IPS-20b (cell line): ENCODE measurements around the gene BICDL1.
"Not testable (repeated sequence)": the region's sequence is repeated elsewhere in the genome, so short reads cannot be mapped to it uniquely, and the experiment has no call there.

Experiments
- H3K27ac ChIP-seq: one replicate; pipeline ENCODE4 v1.5.1; 2013; ENCODE audit warnings: low read length
- H3K27me3 ChIP-seq: 2 replicates; pipeline ENCODE4 v1.6.1; 2013; ENCODE audit warnings: mild to moderate bottlenecking, low read length, inconsistent platforms; ENCODE audit not compliant: insufficient read depth
- H3K36me3 ChIP-seq: 2 replicates; pipeline ENCODE4 v1.6.1; 2013; ENCODE audit warnings: low read depth, mild to moderate bottlenecking, inconsistent platforms, low read length, moderate library complexity; ENCODE audit not compliant: insufficient read depth
- H3K4me1 ChIP-seq: 2 replicates; pipeline ENCODE4 v1.6.1; 2013; ENCODE audit warnings: mild to moderate bottlenecking, control low read depth, inconsistent platforms, low read length, moderate library complexity; ENCODE audit not compliant: insufficient read depth
- H3K4me3 ChIP-seq: 2 replicates; pipeline ENCODE4 v1.5.1; 2013; ENCODE audit warnings: mild to moderate bottlenecking, low read length, inconsistent platforms
- H3K9ac ChIP-seq: 2 replicates; pipeline ENCODE4 v1.6.1; 2013; ENCODE audit warnings: low read depth, mild to moderate bottlenecking, inconsistent platforms, low read length, moderate library complexity
- H3K9me3 ChIP-seq: 2 replicates; pipeline ENCODE4 v1.6.1; 2013; ENCODE audit warnings: mild to moderate bottlenecking, low read depth, low read length, inconsistent platforms; ENCODE audit not compliant: insufficient read depth

Gene BICDL1

DNA sequence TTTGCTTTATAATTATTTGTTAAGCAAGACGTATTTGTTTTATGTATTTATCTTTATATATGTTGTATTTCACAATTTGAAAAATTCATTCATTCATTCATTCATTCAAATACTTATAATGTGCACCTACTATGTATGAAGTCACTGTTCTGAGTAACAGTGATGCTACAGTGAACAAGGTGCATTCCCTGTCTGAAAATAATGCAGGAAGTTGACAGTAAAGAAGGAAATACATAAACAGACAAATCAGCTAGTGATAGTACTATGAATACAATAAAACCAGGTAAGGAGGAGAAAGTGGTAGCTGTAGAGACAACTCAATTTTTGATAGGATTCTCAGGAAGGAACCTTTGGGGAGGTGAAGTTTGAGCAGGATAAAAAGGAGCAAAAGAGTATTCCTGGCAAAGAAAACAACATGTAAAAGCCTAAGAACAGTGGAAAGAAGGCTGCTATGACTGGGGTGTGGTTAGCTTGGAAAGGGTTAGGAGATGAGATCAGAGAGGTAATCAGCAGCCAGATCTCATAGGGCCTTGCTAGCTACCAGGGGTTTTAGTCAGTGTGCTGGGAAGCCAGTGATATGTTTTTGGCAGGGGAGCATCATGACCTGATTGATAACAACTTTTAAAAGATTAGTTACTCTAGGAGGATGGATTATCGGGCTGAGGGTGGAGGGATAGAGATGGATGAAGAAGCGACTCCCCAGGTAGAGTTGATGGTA is 17.4 kb downstream of the BICDL1 start:
- Histone ChIP-seq H3K27ac (no peak overlapping the region), H3K36me3 (no peaks in the 10 kb centered on the region; the same call in 1 of the 2 replicates), H3K9ac (no peak overlapping the region), H3K9me3 (no peaks in the 10 kb centered on the region), H3K4me1 (peaks cover 6% of the 10 kb centered on the region; the same call in 1 of the 2 replicates), H3K27me3 (no peaks in the 10 kb centered on the region), H3K4me3 (no peak overlapping the region)

DNA sequence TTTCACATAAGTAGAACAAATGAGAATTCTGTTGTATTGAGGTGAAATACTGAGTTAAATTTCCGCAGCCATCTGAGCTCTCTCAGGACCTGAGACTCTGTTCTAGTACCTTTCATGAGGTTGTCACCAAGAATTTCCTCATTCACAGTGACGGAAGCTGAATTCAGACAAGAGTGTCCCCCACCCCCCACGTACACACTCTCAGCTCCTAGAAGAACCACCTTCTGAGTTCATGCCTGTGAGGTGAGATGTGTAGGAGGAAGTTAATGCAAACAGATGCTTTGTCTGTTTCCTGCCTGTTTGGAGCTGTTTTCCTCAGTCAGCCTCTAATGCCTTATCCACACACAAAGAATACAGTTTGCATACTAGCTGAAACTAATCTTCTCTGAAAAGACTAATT is 18.2 kb downstream of the BICDL1 start:
- Histone ChIP-seq H3K4me1 (peaks cover 6% of the 10 kb centered on the region; the same call in 1 of the 2 replicates), H3K27ac (no peak overlapping the region), H3K9ac (no peak overlapping the region), H3K36me3 (no peaks in the 10 kb centered on the region; the same call in 1 of the 2 replicates), H3K9me3 (no peaks in the 10 kb centered on the region), H3K4me3 (no peak overlapping the region), H3K27me3 (no peaks in the 10 kb centered on the region)

DNA sequence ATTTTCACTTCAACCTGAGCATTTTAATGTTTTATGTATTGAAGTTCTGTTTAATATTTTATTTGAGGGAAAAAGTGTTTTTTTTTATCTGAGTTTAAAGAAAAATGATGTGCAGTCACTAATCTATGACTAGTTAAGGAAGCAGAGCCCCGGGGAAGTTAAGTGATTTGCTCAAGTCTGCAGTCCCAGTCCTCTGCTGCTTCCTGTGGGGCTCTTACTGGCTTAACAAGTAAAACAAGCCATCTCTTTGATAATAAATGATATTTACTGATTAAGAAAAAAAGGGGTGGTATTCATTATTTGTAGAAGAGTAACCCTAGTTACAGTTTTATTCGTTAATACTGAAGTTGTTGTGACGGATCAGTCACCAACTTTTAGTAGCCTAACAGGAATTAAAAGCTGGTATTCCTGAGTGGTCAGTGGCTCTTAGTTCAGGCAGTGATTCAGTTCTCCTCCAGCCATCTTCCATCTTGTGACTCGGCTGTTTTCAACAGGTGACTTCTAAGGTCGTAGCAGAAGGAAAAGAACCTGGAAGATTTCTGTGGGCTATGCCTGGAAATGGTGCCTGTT is 21.7 kb downstream of the BICDL1 start:
- Histone ChIP-seq H3K9ac (no peak overlapping the region), H3K27ac (no peak overlapping the region), H3K9me3 (no peaks in the 10 kb centered on the region), H3K27me3 (no peaks in the 10 kb centered on the region), H3K36me3 (no peaks in the 10 kb centered on the region), H3K4me1 (peaks cover 6% of the 10 kb centered on the region; the same call in 1 of the 2 replicates), H3K4me3 (no peak overlapping the region)

DNA sequence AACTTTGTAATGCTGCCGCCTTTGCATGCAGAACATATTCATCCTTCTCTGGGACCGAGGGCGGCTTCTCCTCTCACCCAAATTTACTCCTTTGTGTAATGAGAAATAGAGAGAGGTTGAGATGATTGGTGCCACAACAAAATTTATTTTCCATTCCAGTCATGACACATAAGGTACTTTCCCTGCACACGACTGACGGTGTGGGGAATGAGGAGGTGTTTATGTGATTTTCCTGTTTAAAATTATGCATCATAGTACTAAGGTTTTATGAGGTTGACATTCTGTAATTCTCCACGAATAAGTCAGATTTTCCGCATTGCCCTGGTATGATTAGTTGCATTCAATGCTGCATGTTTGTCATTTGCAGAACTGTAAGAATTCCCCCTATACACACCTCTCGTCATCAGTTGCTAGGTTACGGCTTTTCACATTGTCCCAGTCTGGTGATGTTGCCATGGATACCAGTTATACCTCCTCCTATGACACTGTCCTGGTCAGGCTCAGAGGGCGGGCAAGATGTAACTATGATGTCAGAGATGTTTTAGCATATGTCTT is 23.1 kb downstream of the BICDL1 start:
- no peak overlapping the region for H3K4me3 ChIP-seq

DNA sequence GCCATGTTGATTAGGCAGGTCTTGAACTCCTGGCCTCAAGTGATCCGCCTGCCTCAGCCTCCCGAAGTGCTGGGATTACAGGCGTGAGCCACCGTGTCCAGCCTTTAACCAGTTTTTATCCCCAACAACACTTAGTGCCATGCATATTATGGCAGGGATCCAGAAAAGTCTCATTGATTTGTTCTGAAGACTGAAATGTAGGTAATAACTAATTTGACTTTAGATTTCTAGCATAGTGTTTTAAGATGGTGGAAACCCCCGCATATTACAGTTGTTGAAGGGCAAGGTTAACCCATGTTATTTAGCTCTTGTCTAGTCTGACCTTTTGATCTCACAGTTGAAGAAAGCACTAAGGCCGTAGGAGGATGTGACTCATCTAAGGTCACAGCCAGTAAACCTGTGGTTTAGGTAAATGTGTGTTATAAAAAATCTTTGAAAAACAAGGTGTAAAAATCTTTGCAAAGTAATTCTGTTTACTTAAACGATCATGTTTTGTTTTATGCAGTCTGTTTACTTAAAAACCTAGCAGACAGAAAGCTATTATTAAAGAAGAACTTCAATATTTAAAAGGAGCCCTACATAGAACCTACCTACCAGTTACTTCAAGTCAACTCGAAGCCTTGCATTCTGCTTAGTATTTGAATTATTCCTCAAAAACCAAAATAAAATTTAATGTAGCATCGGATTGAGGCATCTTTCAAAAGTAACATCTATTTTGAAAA is 24.8 kb downstream of the BICDL1 start:
- Histone ChIP-seq H3K36me3 (no peaks in the 10 kb centered on the region), H3K27me3 (no peaks in the 10 kb centered on the region), H3K9me3 (no peaks in the 10 kb centered on the region), H3K4me3 (no peak overlapping the region), H3K4me1 (no peaks in the 10 kb centered on the region), H3K9ac (no peak overlapping the region), H3K27ac (no peak overlapping the region)

More for the DNA sequence above, 23.1 kb downstream of the BICDL1 start:
- H3K9me3 ChIP-seq: no peaks in the 10 kb centered on the region
- H3K27me3 ChIP-seq: no peaks in the 10 kb centered on the region
- H3K9ac ChIP-seq: no peak overlapping the region
- H3K27ac ChIP-seq: no peak overlapping the region
- H3K4me1 ChIP-seq: peaks cover 6% of the 10 kb centered on the region; the same call in 1 of the 2 replicates
- no peaks in the 10 kb centered on the region for H3K36me3 ChIP-seq

DNA sequence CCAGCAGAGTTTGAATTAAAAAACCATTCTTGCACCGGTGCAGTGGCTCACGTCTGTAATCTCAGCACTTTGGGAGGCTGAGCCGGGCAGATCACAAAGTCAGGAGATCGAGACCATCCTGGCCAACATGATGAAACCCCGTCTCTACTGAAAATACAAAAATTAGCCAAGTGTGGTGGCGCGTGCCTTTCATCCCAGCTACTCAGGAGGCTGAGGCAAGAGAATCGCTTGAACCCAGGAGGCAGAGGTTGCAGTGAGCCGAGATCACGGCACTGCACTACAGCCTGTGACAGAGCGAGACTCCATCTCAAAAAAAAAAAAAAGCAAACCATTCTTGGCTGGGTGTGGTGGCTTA is 25.3 kb downstream of the BICDL1 start:
- H3K4me1 ChIP-seq, H3K27me3 ChIP-seq, H3K9ac ChIP-seq, H3K4me3 ChIP-seq, H3K9me3 ChIP-seq, H3K36me3 ChIP-seq, H3K27ac ChIP-seq: not testable (repeated sequence)

DNA sequence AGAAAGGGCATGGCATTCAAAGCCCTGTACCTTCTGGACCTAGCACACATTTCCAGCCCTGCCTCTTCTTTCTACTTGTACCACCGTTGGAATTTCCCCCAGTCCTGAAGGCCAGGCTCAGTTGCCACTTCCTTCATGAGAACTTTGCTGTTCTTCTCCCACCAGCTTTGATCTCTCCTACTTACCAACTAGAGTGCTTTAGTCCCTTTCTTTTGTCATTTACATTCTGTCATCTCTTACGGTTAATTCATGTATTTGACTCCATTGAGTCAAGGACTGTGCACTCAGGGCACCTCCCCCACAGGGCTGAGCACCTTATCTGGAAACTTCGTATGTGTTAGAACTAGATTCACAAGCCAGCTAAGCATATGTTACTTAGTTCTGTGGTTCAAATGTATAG is 26.3 kb downstream of the BICDL1 start:
- Histone ChIP-seq H3K4me3 (no peak overlapping the region), H3K9ac (no peak overlapping the region), H3K36me3 (no peaks in the 10 kb centered on the region), H3K27me3 (no peaks in the 10 kb centered on the region), H3K27ac (no peak overlapping the region), H3K4me1 (no peaks in the 10 kb centered on the region), H3K9me3 (no peaks in the 10 kb centered on the region)

DNA sequence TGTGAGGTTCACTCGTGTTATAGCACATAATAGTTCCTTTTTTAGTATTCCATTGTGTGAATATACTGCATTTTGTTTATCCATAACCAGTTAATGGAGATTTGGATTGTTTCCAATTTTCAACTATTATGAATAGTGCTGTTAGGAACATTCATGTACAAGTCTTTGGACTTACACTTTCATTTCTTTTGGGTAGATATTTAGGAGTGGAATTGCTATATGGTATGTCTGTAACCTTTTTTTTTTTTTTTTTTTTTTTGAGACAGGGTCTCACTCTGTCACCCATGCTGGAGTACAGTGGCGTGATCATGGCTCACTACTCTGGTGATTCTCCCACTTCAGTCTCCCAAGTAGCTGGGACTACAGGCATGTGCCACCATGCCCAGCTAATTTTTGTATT is 27.2 kb downstream of the BICDL1 start:
- not testable (repeated sequence) for H3K27ac ChIP-seq, H3K27me3 ChIP-seq, H3K4me1 ChIP-seq, H3K36me3 ChIP-seq, H3K4me3 ChIP-seq, H3K9ac ChIP-seq, H3K9me3 ChIP-seq

DNA sequence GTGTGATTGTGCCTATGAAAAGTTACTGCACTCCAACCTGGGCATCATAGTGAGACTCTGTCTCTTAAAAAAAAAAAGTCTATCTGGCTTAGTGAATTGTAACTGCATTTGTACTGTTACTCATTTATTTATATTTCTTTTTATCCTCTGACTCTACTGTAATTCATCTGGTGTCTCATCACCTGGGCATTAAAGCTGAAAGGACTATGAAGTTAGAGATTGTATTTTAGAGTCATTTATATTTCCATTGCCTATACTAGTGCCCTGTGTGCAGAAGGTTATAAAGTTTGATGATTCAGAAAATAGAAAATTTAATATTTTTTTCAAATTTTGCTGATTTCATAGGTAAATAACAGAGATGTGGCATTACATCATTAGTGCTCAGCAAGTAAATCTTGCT is 30.2 kb downstream of the BICDL1 start:
- H3K9ac ChIP-seq: no peak overlapping the region
- no peak overlapping the region for H3K27ac ChIP-seq
- H3K4me3 ChIP-seq: no peak overlapping the region
- H3K4me1 ChIP-seq: no peaks in the 10 kb centered on the region
- no peaks in the 10 kb centered on the region for H3K36me3 ChIP-seq
- no peaks in the 10 kb centered on the region for H3K27me3 ChIP-seq
- no peaks in the 10 kb centered on the region for H3K9me3 ChIP-seq

DNA sequence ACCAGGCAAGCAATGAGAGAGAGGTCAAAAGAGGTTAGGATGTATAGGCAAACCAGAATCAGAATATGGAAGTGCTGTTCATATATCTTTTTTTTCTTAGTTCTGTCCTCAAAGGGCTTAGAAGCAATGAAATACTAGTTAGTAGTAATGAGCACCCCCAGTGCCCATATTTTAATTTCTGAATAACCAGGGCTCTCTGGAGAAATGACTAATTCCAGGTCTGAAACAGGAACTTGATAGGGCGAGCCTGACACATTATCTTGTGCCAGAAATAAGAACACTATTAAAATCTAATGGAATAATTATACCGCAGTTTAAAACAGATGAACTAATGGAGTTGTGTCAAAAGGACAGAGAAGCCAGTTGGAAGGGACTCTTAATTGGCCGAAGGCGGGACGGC is 30.9 kb downstream of the BICDL1 start:
- Histone ChIP-seq H3K27me3 (no peaks in the 10 kb centered on the region), H3K27ac (no peak overlapping the region), H3K9ac (no peak overlapping the region), H3K36me3 (no peaks in the 10 kb centered on the region), H3K9me3 (no peaks in the 10 kb centered on the region), H3K4me3 (no peak overlapping the region), H3K4me1 (no peaks in the 10 kb centered on the region)

DNA sequence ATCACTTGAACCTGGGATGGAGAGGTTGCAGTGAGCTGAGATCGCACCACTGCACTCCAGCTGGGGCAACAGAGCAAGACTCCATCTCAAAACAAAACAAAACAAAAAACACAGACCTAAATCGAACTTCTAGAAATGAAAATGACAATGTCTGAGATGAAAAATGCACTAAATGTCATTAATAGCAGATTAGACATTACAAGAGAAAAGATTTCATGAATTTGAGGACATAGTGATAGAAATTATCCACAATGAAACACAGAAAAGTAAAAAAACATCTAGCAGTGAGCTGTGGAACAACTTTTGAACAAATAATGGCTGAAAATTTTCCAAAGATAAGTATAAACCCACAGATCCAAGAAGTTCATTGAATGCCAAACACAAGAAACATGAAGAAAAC is 35.2 kb downstream of the BICDL1 start:
- Histone ChIP-seq H3K4me1 (no peaks in the 10 kb centered on the region), H3K27me3 (no peaks in the 10 kb centered on the region), H3K36me3 (no peaks in the 10 kb centered on the region), H3K4me3 (no peak overlapping the region), H3K27ac (no peak overlapping the region), H3K9me3 (no peaks in the 10 kb centered on the region), H3K9ac (no peak overlapping the region)

DNA sequence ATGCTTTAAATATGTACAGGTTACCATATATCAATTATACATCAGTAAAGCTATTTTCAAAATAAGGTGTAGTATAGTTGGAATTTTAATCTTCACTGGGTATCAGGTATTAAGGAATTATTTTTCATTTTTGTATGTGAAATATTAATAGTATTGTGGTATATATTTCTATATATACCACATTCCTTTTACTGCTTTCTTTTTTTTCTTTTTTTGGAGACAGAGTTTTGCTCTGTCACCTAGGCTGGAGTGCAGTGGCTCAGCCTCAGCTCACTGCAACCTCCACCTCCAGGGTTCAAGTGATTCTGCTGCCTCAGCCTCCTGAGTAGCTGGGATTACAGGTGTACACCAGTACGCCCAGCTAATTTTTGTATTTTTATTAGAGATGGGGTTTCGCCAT is 36.6 kb downstream of the BICDL1 start:
- H3K4me1 ChIP-seq: no peaks in the 10 kb centered on the region
- no peaks in the 10 kb centered on the region for H3K9me3 ChIP-seq
- H3K27me3 ChIP-seq: no peaks in the 10 kb centered on the region
- H3K27ac ChIP-seq: no peak overlapping the region
- H3K4me3 ChIP-seq: no peak overlapping the region
- H3K9ac ChIP-seq: no peak overlapping the region
- no peaks in the 10 kb centered on the region for H3K36me3 ChIP-seq
